ENCODE data around the gene COL6A1. TPM values are rescaled to one million over a fixed set of nuclear protein-coding genes. Genes with fewer than 3 reads are reported as not detected.

The COL6A1 gene
- polyA plus RNA-seq, 2 of the 4 experiments (the other 2 are of a cell fraction), result 3.9 to 18.3 TPM

GRCh38 chr21:46051379-46051770 is 69.8 kb downstream of the COL6A1 start:
- CTCF ChIA-PET, result interaction anchor here (0.8 kb wide), 1 partner anchor 9 kb away, joined by 3 read pairs; no protein-coding TSS in a partner anchor
- no peak for FAIRE-seq

GRCh38 chr21:46051821-46052675 is 70.5 kb downstream of the COL6A1 start:
- FAIRE-seq, result no peak
- no peak overlapping the region for H3K4me2 ChIP-seq

More at GRCh38 chr21:46051379-46051770, 69.8 kb downstream of the COL6A1 start:
- no peak overlapping the region for H3K4me2 ChIP-seq
- POLR2A ChIA-PET, result no interaction called here
- no peak for DNase-seq (ENCODE audit: low read depth in 1 of 2, low spot score in 1 of 2)
- H3K9me3 ChIP-seq, result no peaks in the 10 kb centered on the region
- TF ChIP-seq RARB (CRISPR knock-in tag; IDR thresholded peaks at IDR 0.05) (no peak), CHD2 (IDR thresholded peaks at IDR 0.05; ENCODE audit: low read length, partially characterized antibody) (no peak), NFE2L2 (conservative IDR thresholded peaks at IDR 0.05; ENCODE audit: low read length) (no peak), EP300 (IDR thresholded peaks at IDR 0.05) (no peak), ZSCAN20 (CRISPR knock-in tag; IDR thresholded peaks at IDR 0.05) (no peak), HES2 (IDR thresholded peaks at IDR 0.05) (no peak), CBX2 (IDR thresholded peaks at IDR 0.05; ENCODE audit: borderline replicate concordance, low read depth) (no peak), HEYL (CRISPR knock-in tag; IDR thresholded peaks at IDR 0.05) (no peak), RCOR1 (IDR thresholded peaks at IDR 0.05; ENCODE audit: low read depth, low read length) (no peak), ATOH8 (CRISPR knock-in tag; IDR thresholded peaks at IDR 0.05; ENCODE audit: low read depth) (no peak), RFX5 (IDR thresholded peaks at IDR 0.05) (no peak), FOSB (CRISPR knock-in tag; IDR thresholded peaks at IDR 0.05) (no peak), HOXB5 (CRISPR knock-in tag; IDR thresholded peaks at IDR 0.05) (no peak), MAFK (IDR thresholded peaks at IDR 0.05; ENCODE audit: partially characterized antibody) (no peak), KDM1A (IDR thresholded peaks at IDR 0.05; ENCODE audit: low read depth) (no peak), CEBPB (IDR thresholded peaks at IDR 0.05) (no peak), NR3C1 (IDR thresholded peaks at IDR 0.05) (no peak)
- H3K27ac ChIP-seq, result no peak overlapping the region
- 76% methylated on average over 13 of the region's 16 CpGs for WGBS (ENCODE audit: missing lambda C conversion rate)
- no peak overlapping the region for H3K4me3 ChIP-seq
- peaks cover 5% of the 10 kb centered on the region; the same call in 1 of the 3 replicates for H3K4me1 ChIP-seq
- no peak for ATAC-seq

More at GRCh38 chr21:46051821-46052675, 70.5 kb downstream of the COL6A1 start:
- WGBS (ENCODE audit: missing lambda C conversion rate), result 76% methylated on average over 23 of the region's 33 CpGs
- H3K4me3 ChIP-seq, result no peak overlapping the region
- ChIA-PET CTCF (interaction anchor here (0.8 kb wide), 1 partner anchor 9 kb away, joined by 3 read pairs; no protein-coding TSS in a partner anchor), POLR2A (no interaction called here)
- H3K9me3 ChIP-seq, result no peaks in the 10 kb centered on the region
- peaks cover 5% of the 10 kb centered on the region; the same call in 1 of the 3 replicates for H3K4me1 ChIP-seq
- TF ChIP-seq ATOH8 (CRISPR knock-in tag; IDR thresholded peaks at IDR 0.05; ENCODE audit: low read depth) (no peak), NR3C1 (IDR thresholded peaks at IDR 0.05) (no peak), FOSB (CRISPR knock-in tag; IDR thresholded peaks at IDR 0.05) (no peak), JUNB (IDR thresholded peaks at IDR 0.05) (no peak), MYC (IDR thresholded peaks at IDR 0.05; ENCODE audit: borderline replicate concordance, low read length) (no peak), NFE2L2 (conservative IDR thresholded peaks at IDR 0.05; ENCODE audit: low read length) (no peak), CEBPB (IDR thresholded peaks at IDR 0.05) (no peak), CHD4 (IDR thresholded peaks at IDR 0.05; ENCODE audit: borderline replicate concordance) (no peak), HOXA7 (CRISPR knock-in tag; IDR thresholded peaks at IDR 0.05) (no peak), KDM5A (IDR thresholded peaks at IDR 0.05) (no peak), FOSL2 (IDR thresholded peaks at IDR 0.05) (no peak), FOSL2 (CRISPR knock-in tag; IDR thresholded peaks at IDR 0.05) (no peak), JUN (IDR thresholded peaks at IDR 0.05) (no peak), E2F6 (IDR thresholded peaks at IDR 0.05; ENCODE audit: borderline replicate concordance, low read depth) (no peak), HDAC2 (IDR thresholded peaks at IDR 0.05) (no peak), PBX3 (IDR thresholded peaks at IDR 0.05) (no peak), MAFK (IDR thresholded peaks at IDR 0.05; ENCODE audit: partially characterized antibody) (no peak), RFX5 (IDR thresholded peaks at IDR 0.05) (no peak), CTCF (IDR thresholded peaks at IDR 0.05) (no peak), NPAS2 (CRISPR knock-in tag; IDR thresholded peaks at IDR 0.05; ENCODE audit: borderline replicate concordance) (no peak)
- DNase-seq (ENCODE audit: low read depth in 1 of 2, low spot score in 1 of 2) (no peak), ATAC-seq (no peak)
- H3K27ac ChIP-seq, result no peak overlapping the region

Data from A549 (cell line).